HG02852 (cell line): ENCODE measurements around the gene SCN7A.

Experiments
- ATAC-seq: cut with Tn5 transposase; IDR thresholded peaks from one replicate; pipeline ENCODE4 v1.9.1; 2021; ENCODE audit warnings: mild to moderate bottlenecking, moderate library complexity; ENCODE audit not compliant: unreplicated experiment

Gene SCN7A

DNA sequence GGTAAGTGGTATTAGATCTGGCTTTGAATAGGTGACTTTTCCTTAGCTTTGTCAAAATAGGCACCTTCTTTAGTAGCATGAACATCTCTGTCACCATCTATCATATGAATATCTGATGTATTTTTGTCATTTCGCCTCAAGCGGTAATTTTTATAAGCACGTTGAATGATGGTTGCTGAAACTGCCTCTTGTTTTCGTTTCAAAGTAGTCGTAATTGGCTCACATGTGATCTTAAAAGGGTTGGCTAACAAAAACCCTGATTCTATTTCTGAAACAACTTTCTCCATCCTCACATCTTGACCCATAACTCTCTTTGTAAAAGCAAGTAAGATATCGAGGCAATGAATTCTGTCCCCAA, 88.5 kb downstream of the SCN7A start:
- no peak for ATAC-seq

DNA sequence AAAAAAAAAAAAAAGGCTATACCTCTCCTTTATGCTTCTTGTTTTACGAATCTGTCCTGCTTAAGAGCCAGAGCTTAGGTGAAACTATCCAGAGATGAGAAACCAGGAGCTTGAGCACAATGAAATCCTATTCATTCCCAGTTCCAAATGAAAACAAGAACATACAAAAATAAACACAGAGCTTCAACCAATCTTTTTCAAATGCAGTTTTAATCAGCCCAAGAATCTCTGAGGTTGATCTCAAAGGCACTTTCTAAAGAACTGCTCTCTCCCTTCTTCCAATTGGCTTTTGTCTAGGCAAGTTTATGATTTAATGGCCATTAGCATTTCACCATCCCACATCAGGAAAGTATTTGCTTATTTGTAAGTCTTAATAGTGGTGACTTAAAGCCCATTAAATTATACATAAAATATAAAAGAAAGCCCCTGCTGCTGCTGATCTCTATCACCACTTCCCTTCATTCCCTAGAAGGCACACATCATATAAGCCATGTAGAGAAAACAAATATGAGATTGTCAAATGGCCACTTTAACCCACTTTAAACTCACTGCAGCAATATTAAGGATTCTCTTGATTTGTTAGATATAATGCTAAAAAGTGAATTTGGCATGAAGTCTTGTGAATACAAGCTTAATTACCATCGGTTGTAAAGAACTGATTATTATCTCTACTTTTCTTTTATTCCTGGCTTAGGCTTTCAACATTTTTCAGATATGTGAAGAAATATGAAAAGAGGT, 89.0 kb downstream of the SCN7A start:
- ATAC-seq = no peak

GRCh38 chr2:166394245-166394644, 99.8 kb downstream of the SCN7A start:
- no peak for ATAC-seq

GRCh38 chr2:166393008-166393407, 101.0 kb downstream of the SCN7A start:
- ATAC-seq = no peak

DNA sequence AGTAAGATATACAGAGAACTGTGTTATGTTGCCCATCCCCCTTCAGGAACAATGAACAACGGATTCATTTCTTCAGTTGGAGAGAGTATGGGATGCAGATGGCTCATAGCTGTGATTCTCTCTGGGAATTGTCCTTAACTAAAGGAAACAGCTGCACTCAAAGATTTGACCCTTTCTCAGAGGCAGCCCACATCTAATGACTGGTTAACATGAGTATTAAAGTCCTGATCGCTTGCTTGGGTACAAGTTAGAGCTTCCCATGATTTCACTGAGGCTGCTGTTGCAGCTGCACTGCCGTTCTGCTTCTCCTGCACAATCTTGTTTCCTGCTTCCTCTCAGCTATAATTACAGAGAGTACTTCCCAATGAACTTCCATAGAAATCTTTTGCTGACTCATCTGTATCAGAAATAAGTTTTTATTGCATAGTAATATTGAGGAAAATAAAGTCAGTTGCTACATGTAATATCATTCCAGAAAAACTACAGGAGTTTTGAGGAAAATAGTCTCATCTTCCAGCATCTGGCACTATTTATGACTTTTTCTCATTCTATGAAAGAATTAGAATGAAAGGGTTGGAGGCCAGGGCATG, 105.5 kb downstream of the SCN7A start:
- ATAC-seq = no peak

DNA sequence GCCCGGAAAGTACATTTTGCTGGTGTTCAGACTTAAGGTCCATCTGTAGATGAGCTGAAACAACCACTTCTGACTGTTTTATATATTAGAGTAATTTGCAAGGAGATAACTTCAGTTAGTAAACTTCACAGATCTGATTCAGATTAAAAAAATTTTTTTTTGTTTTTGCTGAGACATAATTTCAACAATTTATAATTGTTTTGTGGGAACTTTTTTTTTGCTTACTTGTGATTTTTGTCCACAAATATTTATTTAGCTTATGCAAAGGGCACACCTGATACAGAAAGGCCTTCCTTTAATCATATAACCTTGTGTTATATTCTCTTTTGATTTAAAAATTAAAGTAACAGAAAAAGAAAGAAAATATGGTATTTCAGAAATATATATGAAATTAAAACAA, 108.7 kb downstream of the SCN7A start:
- no peak for ATAC-seq

- no peak for ATAC-seq
Observed at GRCh38 chr2:166384774-166385173, 109.3 kb downstream of the SCN7A start.

DNA sequence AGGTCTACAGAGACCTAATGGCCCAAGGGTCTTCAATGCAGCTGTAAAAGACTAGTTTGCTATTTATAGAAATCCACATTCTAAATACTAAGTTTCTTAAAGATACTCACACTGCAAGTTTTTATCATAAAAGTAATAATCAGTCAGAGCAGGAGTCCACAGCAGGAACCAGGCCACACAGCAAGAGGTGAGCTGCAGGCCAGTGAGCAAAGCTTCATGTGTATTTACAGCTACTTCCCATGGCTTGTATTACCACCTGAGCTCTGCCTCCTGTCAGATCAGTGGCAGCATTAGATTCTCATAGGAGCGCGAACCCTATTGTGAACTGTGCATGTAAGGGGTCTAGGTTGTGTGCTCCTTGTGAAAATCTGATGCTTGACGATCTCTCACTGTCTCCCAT, 111.6 kb downstream of the SCN7A start:
- no peak for ATAC-seq

DNA sequence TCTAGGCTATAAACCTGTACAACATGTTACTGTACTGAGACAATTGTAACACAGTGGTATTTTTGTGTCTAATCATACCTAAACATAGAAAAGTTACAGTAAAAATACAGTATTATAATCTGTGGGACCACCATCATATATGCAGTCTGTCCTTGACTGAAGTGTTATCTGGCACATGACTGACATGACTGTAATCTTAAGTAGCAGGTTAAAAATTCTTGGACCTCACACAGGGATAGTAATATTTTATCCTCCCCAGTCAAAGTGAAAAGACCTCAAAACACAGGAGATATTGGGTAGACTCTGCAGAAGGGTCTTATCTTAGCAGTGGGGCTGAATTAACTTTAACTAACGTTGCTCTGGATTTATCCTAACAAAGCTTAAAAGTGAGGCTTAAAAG, 113.4 kb downstream of the SCN7A start:
- no peak for ATAC-seq

- no peak for ATAC-seq
Observed at GRCh38 chr2:166376873-166377272, 117.2 kb downstream of the SCN7A start.

DNA sequence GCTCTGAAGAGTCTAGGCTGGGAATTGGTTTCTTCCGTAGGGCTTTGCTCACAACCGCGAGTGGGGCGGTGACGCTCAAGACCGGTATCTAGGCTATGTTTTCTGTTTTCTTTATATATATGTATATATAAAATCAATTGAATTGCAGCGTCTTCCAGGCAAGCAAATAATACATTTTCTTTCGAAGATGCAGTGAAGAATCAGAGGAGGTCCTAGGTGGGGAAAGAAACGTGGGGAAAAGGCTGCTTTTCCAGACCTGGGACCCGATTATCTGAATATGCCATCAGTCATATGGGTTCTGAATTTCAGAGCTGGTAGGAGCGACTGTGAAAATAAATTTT, 117.6 kb downstream of the SCN7A start:
- no peak for ATAC-seq

DNA sequence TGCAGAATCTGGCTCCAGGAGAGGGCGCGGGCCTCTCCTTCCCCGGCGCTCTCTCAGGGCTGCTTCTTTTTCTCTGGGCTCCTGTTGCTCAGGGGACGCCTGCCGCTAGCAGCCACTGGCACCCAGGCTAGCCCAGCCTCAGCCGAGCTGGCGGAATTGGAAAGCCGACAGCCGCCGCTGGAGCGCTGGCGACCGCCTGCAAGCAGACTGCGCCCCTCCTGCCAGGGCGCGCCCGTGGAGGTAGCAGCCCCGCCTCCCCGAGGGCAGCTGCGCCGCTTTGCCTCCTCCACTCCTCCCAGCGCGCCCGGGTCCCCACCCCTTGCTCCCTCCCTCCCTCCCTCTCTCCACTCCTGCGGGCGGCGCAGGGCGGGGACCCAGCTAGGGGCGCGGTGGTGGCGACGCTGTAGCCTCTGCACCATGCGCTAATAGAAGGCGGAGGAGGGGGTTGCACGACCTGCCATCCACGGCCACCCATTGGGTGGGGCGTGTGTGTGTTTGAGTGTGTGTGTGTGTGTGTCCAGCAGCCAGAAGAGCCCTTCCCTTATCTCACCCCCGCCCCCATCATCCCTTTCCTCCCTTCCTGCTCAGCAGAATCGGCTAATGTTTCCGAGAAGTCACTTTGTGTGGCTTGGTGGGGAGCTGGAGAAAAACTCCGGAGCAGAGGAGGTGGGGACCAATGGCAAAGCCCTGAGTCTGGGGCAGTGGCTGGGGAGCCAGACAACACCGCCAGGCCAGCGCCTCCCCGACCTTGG, 118.1 kb downstream of the SCN7A start, which contains the start of gene SCN9A:
Gene SCN9A (minus strand): TSS at position 209 of the 752 bp plus-strand sequence. CDS start 64,188 bp downstream, outside the sequence.
- peak; percentile 52 for ATAC-seq

- peak; percentile 40 for ATAC-seq
Observed at GRCh38 chr2:166375195-166375735, 118.8 kb downstream of the SCN7A start.

DNA sequence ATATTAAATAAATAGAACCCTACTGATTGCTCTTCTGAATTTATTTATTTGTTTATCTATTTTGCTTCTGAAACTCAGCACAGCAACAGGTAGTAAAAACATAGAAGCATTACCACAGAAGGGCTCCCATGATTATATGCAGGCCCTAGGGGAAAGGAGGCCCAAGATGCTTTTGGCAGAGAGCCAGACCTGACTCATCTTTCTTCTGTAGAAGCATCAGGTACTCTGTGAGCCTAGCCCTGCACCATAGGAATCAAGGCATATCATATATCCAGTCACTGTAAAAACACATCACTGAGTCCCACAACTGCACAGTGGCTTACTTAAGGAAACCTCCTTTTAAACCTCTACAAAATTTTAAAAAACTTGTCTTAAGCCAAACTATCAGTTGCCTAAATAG, 120.1 kb downstream of the SCN7A start:
- no peak for ATAC-seq

- no peak for ATAC-seq
Observed at GRCh38 chr2:166373539-166373938, 120.5 kb downstream of the SCN7A start.

GRCh38 chr2:166373105-166373504, 120.9 kb downstream of the SCN7A start:
- ATAC-seq = no peak

DNA sequence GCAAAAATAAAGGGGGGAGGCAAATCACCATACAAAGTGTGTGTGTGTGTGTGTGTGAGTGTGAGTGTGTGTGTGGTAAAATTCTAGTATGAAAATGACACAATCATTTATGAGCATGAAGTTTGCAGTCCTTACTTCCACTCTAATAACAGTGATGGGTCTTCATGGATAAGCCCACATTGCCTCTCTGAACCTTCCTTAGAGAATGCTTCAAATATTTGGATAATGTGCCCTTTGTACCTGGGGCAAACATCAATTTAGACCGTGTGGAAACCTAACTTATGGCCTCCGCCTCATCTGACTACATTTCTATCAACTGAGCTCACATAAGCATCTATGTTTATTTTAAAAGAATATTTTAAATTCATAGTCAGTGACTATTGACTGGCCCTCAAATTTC, 122.0 kb downstream of the SCN7A start:
- ATAC-seq = no peak

GRCh38 chr2:166365803-166366420, 128.1 kb downstream of the SCN7A start:
- ATAC-seq = no peak

DNA sequence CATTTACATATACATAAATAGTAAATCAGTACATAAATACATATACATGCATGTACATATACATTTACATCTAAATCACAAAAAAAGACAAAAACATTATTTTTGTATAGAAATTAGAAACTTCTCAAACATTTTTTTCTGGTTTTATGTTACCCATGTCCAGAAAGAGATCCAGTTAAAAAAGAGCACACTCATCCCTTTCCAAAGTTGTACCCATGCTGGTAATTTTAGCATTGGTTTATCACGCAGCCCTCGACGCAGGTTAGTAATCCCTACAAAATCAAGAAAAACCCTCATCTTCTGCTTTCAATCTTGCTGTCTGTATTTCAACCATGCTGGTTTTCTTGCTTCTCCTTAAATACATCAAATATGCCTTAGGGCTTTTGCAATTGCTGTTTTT, 128.8 kb downstream of the SCN7A start:
- ATAC-seq = no peak

DNA sequence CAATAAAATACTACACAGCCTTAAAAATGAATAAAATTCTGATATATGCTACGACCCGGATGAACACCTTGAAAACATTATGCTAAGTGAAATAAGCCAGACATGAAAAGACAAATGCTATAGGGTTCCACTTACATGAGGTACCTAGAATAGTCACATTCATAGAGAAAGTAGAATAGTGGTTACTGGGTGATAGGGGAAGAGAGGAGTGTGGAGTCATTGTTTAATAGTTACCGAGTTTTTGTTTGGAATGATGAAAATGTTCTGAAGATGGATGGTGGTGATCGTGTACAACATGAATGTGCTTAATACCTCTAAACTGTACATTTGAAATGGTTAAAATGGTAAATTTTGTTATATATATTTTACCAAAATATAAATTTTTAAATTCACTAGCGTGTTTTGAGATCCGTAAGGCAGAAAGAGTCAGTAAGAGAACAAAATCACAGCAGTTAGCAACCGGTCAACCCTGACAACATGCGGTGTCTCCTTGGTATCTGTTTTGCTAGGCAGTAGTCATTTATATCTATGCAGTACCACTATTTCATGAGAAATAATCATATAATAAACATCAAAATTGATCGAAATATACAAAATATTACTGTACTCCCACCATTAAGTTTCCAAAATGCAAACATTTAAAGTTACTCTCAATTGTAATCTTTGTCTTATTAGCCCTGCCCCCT, 129.4 kb downstream of the SCN7A start:
- ATAC-seq = no peak
